Right cardiac atrium (tissue), 5 donors: ENCODE data around the gene TMEM161A. TPM values are rescaled to one million over a fixed set of nuclear protein-coding genes. Genes with fewer than 3 reads are reported as not detected.
"Not testable (repeated sequence)": the region's sequence is repeated elsewhere in the genome, so short reads cannot be mapped to it uniquely, and the experiment has no call there.

Source experiments
- ATAC-seq, 2 donors: fragments of 200-7000 bp; cut with Tn5 transposase; one replicate each; pipeline versions ENCODE4 v1.8.0 to v1.9.1; 2020; ENCODE audit warnings: moderate library complexity in 2 of 2, mild to moderate bottlenecking in 1 of 2
- DNase-seq, 3 donors: peaks; one replicate each; pipeline ENCODE4 v3.0.0-alpha.2; 2020
- H3K27ac ChIP-seq: one replicate; pipeline ENCODE4 v1.5.1; 2013; ENCODE audit warnings: mild to moderate bottlenecking, low read length, control low read depth, moderate library complexity
- H3K27me3 ChIP-seq: one replicate; pipeline ENCODE4 v1.6.1; 2013; ENCODE audit not compliant: control insufficient read depth, insufficient read depth
- H3K4me1 ChIP-seq: one replicate; pipeline ENCODE4 v1.6.1; 2013; ENCODE audit warnings: low read length; ENCODE audit not compliant: control insufficient read depth, insufficient read depth
- H3K4me3 ChIP-seq: one replicate; pipeline ENCODE4 v1.5.1; 2013; ENCODE audit warnings: low read length, control low read depth
- H3K9me3 ChIP-seq: one replicate; pipeline ENCODE4 v1.6.1; 2013; ENCODE audit warnings: low read length; ENCODE audit not compliant: control insufficient read depth
- WGBS: extraction: QIAGEN DNeasy Blood & Tissue Kit; methylation state at CpG from one replicate; pipeline ENCODE4 v1.1.7; 2013; 5-methylcytosine and 5-hydroxymethylcytosine counted together
- intact Hi-C, 4 donors: fragments of 100-400 bp; cut with DNase I; formaldehyde crosslinking; loops; one replicate each; pipeline versions ENCODE4 v1.11.0 to v1.14.0; 2022 to 2023
- polyA plus RNA-seq: library from polyadenylated mRNA; stranded (reverse); fragments of 200-250 nt; gene quantifications from one replicate; pipeline ENCODE4 v1.2.3, GENCODE V29; 2013
- total RNA-seq, 4 donors: library from RNA; stranded (reverse); fragmentation: NEBNext Ultra II Directional; extraction: Animal tissue kit (Norgen Biotek cat#: 25700); gene quantifications; one replicate each; pipeline ENCODE4 v1.2.1, GENCODE V29; 2021
- donor health status: healthy with polysubstance abuse.
- donor health status: DM: no; HTN: yes; CAD: no.
- donor health status: DM: no; HTN: no; CAD: no.
- donor health status: DM: no; HTN: yes; CAD: no; lungs with severe emphysema.
- donor health status: DM: yes; HTN: yes; CAD: no.

The TMEM161A gene
- total and polyA plus RNA-seq, 5 donors: 14.0 to 27.0 (median 19.5) TPM

GRCh38 chr19:19106938-19107337 lies 31.3 kb downstream of the TMEM161A start:
- H3K4me3 ChIP-seq, H3K4me1 ChIP-seq, DNase-seq, H3K27ac ChIP-seq, H3K9me3 ChIP-seq, ATAC-seq, intact Hi-C loops, H3K27me3 ChIP-seq: not testable (repeated sequence)
- WGBS: 95% methylated on average over 7 of the region's 7 CpGs

GRCh38 chr19:19106056-19106551 lies 32.2 kb downstream of the TMEM161A start:
- WGBS: 41% methylated on average over 25 of the region's 25 CpGs
- H3K9me3 ChIP-seq: no peaks in the 10 kb centered on the region
- DNase-seq: peak; percentile 60 to 82 (median 77)
- no peaks in the 10 kb centered on the region for H3K27me3 ChIP-seq
- peak overlapping the region; percentile 26 for H3K4me3 ChIP-seq
- no peak overlapping the region for H3K27ac ChIP-seq
- intact Hi-C loops: no loop called here
- peak; percentile 60 to 63 for ATAC-seq
- H3K4me1 ChIP-seq: no peaks in the 10 kb centered on the region

- H3K27ac ChIP-seq: no peak overlapping the region
- no peaks in the 10 kb centered on the region for H3K27me3 ChIP-seq
- no peaks in the 10 kb centered on the region for H3K4me1 ChIP-seq
- peak overlapping the region; percentile 26 for H3K4me3 ChIP-seq
- intact Hi-C loops: no loop called here
- ATAC-seq: peak; percentile 87 to 89
- WGBS: 25% methylated on average over 36 of the region's 36 CpGs
- no peaks in the 10 kb centered on the region for H3K9me3 ChIP-seq
- DNase-seq: peak; percentile 81 to 92 (median 88)
These were observed 32.8 kb downstream of the TMEM161A start for GRCh38 chr19:19105365-19106055.

- no peaks in the 10 kb centered on the region for H3K27me3 ChIP-seq
- H3K27ac ChIP-seq: no peak overlapping the region
- intact Hi-C loops: no loop called here
- H3K4me1 ChIP-seq: no peaks in the 10 kb centered on the region
- no peak for ATAC-seq
- DNase-seq: no peak
- no peak overlapping the region for H3K4me3 ChIP-seq
- H3K9me3 ChIP-seq: no peaks in the 10 kb centered on the region
- 97% methylated on average over 11 of the region's 11 CpGs for WGBS
These were observed 35.1 kb downstream of the TMEM161A start for GRCh38 chr19:19103167-19103566.

- H3K27ac ChIP-seq, DNase-seq, ATAC-seq, H3K4me3 ChIP-seq, intact Hi-C loops, H3K27me3 ChIP-seq, H3K4me1 ChIP-seq, H3K9me3 ChIP-seq: not testable (repeated sequence)
- WGBS: 96% methylated on average over 10 of the region's 10 CpGs
These were observed 35.7 kb downstream of the TMEM161A start for GRCh38 chr19:19102566-19102965.

GRCh38 chr19:19101540-19101939 lies 36.7 kb downstream of the TMEM161A start:
- WGBS: 94% methylated on average over 8 of the region's 8 CpGs

GRCh38 chr19:19098703-19099632 lies 39.3 kb downstream of the TMEM161A start:
- Histone ChIP-seq H3K27ac (no peak overlapping the region), H3K4me3 (no peak overlapping the region), H3K4me1 (no peaks in the 10 kb centered on the region), H3K9me3 (no peaks in the 10 kb centered on the region), H3K27me3 (no peaks in the 10 kb centered on the region)
- intact Hi-C loops: no loop called here
- 81% methylated on average over 18 of the region's 18 CpGs for WGBS
- DNase-seq (no peak), ATAC-seq (peak in 1 of 2 donors; percentile 25)

More at GRCh38 chr19:19101540-19101939, 36.7 kb downstream of the TMEM161A start:
- H3K27ac ChIP-seq: no peak overlapping the region
- no peaks in the 10 kb centered on the region for H3K9me3 ChIP-seq
- no peak for ATAC-seq
- no peaks in the 10 kb centered on the region for H3K4me1 ChIP-seq
- H3K27me3 ChIP-seq: no peaks in the 10 kb centered on the region
- intact Hi-C loops: no loop called here
- no peak overlapping the region for H3K4me3 ChIP-seq
- DNase-seq: no peak

- 87% methylated on average over 9 of the region's 9 CpGs for WGBS
- H3K4me3 ChIP-seq: no peak overlapping the region
- H3K4me1 ChIP-seq: no peaks in the 10 kb centered on the region
- DNase-seq (no peak), ATAC-seq (no peak)
- H3K9me3 ChIP-seq: no peaks in the 10 kb centered on the region
- H3K27me3 ChIP-seq: no peaks in the 10 kb centered on the region
- no peak overlapping the region for H3K27ac ChIP-seq
- intact Hi-C loops: no loop called here
These were observed 40.1 kb downstream of the TMEM161A start for GRCh38 chr19:19098084-19098702.

- H3K4me1 ChIP-seq: no peaks in the 10 kb centered on the region
- intact Hi-C loops: no loop called here
- no peak overlapping the region for H3K4me3 ChIP-seq
- H3K27me3 ChIP-seq: no peaks in the 10 kb centered on the region
- DNase-seq (no peak), ATAC-seq (no peak)
- WGBS: 91% methylated on average over 24 of the region's 24 CpGs
- H3K9me3 ChIP-seq: no peaks in the 10 kb centered on the region
- no peak overlapping the region for H3K27ac ChIP-seq
These were observed 41.3 kb downstream of the TMEM161A start for GRCh38 chr19:19096641-19097627.

GRCh38 chr19:19095691-19096090 lies 42.6 kb downstream of the TMEM161A start:
- no peak overlapping the region for H3K4me3 ChIP-seq
- 82% methylated on average over 11 of the region's 11 CpGs for WGBS
- DNase-seq (no peak), ATAC-seq (no peak)
- H3K27ac ChIP-seq: no peak overlapping the region
- no peaks in the 10 kb centered on the region for H3K9me3 ChIP-seq
- intact Hi-C loops: no loop called here
- H3K27me3 ChIP-seq: no peaks in the 10 kb centered on the region
- H3K4me1 ChIP-seq: no peaks in the 10 kb centered on the region
